Right cardiac atrium (tissue), 5 donors: ENCODE results near the gene ZBTB43. TPM values are rescaled to one million over a fixed set of nuclear protein-coding genes. Genes with fewer than 3 reads are reported as not detected.
A peak's percentile ranks its signal among the peaks of the same experiment; 100 is the strongest.
"Not testable (repeated sequence)": the region's sequence is repeated elsewhere in the genome, so short reads cannot be mapped to it uniquely, and the experiment has no call there.

Source experiments
- ATAC-seq, 2 donors: fragments of 200-7000 bp; cut with Tn5 transposase; one replicate each; pipeline versions ENCODE4 v1.8.0 to v1.9.1; 2020; ENCODE audit warnings: moderate library complexity in 2 of 2, mild to moderate bottlenecking in 1 of 2
- DNase-seq, 3 donors: peaks; one replicate each; pipeline ENCODE4 v3.0.0-alpha.2; 2020
- H3K27ac ChIP-seq: one replicate; pipeline ENCODE4 v1.5.1; 2013; ENCODE audit warnings: mild to moderate bottlenecking, low read length, control low read depth, moderate library complexity
- H3K27me3 ChIP-seq: one replicate; pipeline ENCODE4 v1.6.1; 2013; ENCODE audit not compliant: control insufficient read depth, insufficient read depth
- H3K4me1 ChIP-seq: one replicate; pipeline ENCODE4 v1.6.1; 2013; ENCODE audit warnings: low read length; ENCODE audit not compliant: control insufficient read depth, insufficient read depth
- H3K4me3 ChIP-seq: one replicate; pipeline ENCODE4 v1.5.1; 2013; ENCODE audit warnings: low read length, control low read depth
- H3K9me3 ChIP-seq: one replicate; pipeline ENCODE4 v1.6.1; 2013; ENCODE audit warnings: low read length; ENCODE audit not compliant: control insufficient read depth
- WGBS: extraction: QIAGEN DNeasy Blood & Tissue Kit; methylation state at CpG from one replicate; pipeline ENCODE4 v1.1.7; 2013; 5-methylcytosine and 5-hydroxymethylcytosine counted together
- intact Hi-C, 4 donors: fragments of 100-400 bp; cut with DNase I; formaldehyde crosslinking; loops; one replicate each; pipeline versions ENCODE4 v1.11.0 to v1.14.0; 2022 to 2023
- polyA plus RNA-seq: library from polyadenylated mRNA; stranded (reverse); fragments of 200-250 nt; gene quantifications from one replicate; pipeline ENCODE4 v1.2.3, GENCODE V29; 2013
- total RNA-seq, 4 donors: library from RNA; stranded (reverse); fragmentation: NEBNext Ultra II Directional; extraction: Animal tissue kit (Norgen Biotek cat#: 25700); gene quantifications; one replicate each; pipeline ENCODE4 v1.2.1, GENCODE V29; 2021
- donor health status: healthy with polysubstance abuse.
- donor health status: DM: no; HTN: yes; CAD: no.
- donor health status: DM: no; HTN: no; CAD: no.
- donor health status: DM: no; HTN: yes; CAD: no; lungs with severe emphysema.
- donor health status: DM: yes; HTN: yes; CAD: no.

Gene ZBTB43
- total and polyA plus RNA-seq, 5 donors = 7.5 to 23.4 (median 19.4) TPM

DNA sequence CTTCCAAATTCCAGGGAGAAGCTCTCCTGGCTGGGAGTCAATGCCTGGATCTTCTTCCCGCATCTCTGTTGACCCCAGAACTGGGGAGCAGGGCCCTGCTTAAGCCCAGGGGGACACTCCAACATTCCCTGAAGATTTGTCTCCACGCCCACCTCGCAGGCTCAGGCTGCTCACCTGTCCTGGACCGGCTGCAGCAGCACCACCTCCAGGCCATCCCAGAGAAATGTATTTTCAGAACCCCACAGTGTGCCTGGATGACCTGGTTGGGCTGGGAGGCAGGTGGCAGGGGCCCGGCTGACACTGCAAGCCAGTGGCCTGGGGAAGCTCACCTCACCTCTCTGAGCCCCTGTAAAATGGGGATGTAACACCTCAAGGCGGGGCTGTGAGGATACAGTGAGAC lies 27.1 kb upstream of the ZBTB43 start:
- Histone ChIP-seq H3K4me1 (no peaks in the 10 kb centered on the region), H3K27ac (no peak overlapping the region), H3K4me3 (no peak overlapping the region), H3K9me3 (no peaks in the 10 kb centered on the region), H3K27me3 (no peaks in the 10 kb centered on the region)
- ATAC-seq (no peak), DNase-seq (no peak)
- 30% methylated on average over 6 of the region's 6 CpGs for WGBS
- intact Hi-C loops = loop anchor here in 1 of 4 donors (10.0 kb wide), 1 partner anchor 273 kb away; no protein-coding TSS in a partner anchor

- Histone ChIP-seq H3K27ac (no peak overlapping the region), H3K9me3 (no peaks in the 10 kb centered on the region), H3K4me1 (no peaks in the 10 kb centered on the region), H3K4me3 (no peak overlapping the region), H3K27me3 (no peaks in the 10 kb centered on the region)
- 60% methylated on average over 8 of the region's 8 CpGs for WGBS
- no peak for DNase-seq
- intact Hi-C loops = loop anchor here in 1 of 4 donors (10.0 kb wide), 1 partner anchor 273 kb away; no protein-coding TSS in a partner anchor
- no peak for ATAC-seq
Measured at GRCh38 chr9:126778141-126778540, 26.7 kb upstream of the ZBTB43 start.

GRCh38 chr9:126778696-126779095 lies 26.1 kb upstream of the ZBTB43 start:
- not testable (repeated sequence) for H3K27ac ChIP-seq, ATAC-seq, H3K4me1 ChIP-seq, H3K9me3 ChIP-seq, H3K27me3 ChIP-seq, DNase-seq, H3K4me3 ChIP-seq
- WGBS = 91% methylated on average over 5 of the region's 5 CpGs
- intact Hi-C loops = loop anchor here in 1 of 4 donors (10.0 kb wide), 1 partner anchor 274 kb away; no protein-coding TSS in a partner anchor

DNA sequence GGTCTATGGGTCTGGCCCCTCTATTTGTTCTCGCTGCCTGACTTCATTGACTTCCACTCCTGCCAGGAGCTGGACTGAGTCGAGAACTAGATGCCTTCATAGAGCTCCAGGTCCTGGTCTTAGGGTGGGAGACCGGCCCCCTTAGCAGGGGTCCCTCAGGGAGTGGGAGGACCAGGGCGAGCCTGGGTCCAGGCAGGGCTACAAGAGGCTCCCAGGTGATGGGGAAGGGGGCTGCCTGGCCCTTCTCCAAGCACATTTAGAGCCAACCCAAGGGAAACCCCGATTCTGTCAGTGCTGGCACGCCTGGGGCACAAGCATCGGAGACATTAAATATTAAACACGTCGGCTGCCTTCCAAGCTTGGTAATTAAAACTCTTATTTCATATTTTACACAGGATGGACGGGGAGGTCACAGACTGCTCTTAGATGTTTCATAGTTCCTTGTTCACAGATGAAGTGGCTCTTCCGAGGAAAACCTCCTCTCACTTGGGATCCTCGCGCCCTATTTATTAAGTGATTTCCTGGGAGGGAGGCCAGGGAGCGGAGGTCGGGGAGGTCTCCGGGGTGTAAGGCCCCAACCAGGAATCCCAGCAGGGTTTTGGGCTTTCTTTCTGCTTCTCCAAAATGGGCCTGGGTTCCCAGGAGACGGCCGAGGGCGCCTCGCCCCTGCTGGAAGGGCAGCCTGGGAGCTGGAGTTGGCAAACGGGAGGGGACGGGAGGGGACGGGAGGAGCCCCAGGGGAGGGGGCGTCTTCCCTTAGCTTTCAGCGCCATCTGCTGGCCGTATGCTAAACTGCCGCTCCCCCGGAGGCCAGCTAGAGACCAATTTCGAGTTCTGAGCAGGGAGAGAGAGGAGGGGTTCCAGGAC lies 23.4 kb upstream of the ZBTB43 start:
- WGBS = 28% methylated on average over 29 of the region's 29 CpGs
- Histone ChIP-seq H3K27me3 (no peaks in the 10 kb centered on the region), H3K9me3 (no peaks in the 10 kb centered on the region), H3K4me1 (no peaks in the 10 kb centered on the region), H3K4me3 (no peak overlapping the region), H3K27ac (no peak overlapping the region)
- DNase-seq (peak; percentile 83 to 93 (median 93)), ATAC-seq (peak; percentile 87 to 90)
- intact Hi-C loops = loop anchor here (2.0 to 10.0 kb wide), 8 partner anchors 74 to 287 kb away; partner anchors contain the start of gene LMX1B (in 2 of the 4)

- H3K4me3 ChIP-seq = no peak overlapping the region
- H3K27me3 ChIP-seq = no peaks in the 10 kb centered on the region
- H3K9me3 ChIP-seq = no peaks in the 10 kb centered on the region
- intact Hi-C loops = loop anchor here (5.0 to 10.0 kb wide), 5 partner anchors 75 to 287 kb away; partner anchors contain the start of gene LMX1B (in 2 of the 4)
- ATAC-seq (no peak), DNase-seq (no peak)
- no peak overlapping the region for H3K27ac ChIP-seq
- no peaks in the 10 kb centered on the region for H3K4me1 ChIP-seq
- 41% methylated on average over 4 of the region's 4 CpGs for WGBS
Measured at GRCh38 chr9:126782053-126782388, 22.8 kb upstream of the ZBTB43 start.

GRCh38 chr9:126783949-126784348 lies 20.9 kb upstream of the ZBTB43 start:
- no peak for DNase-seq
- ATAC-seq = peak; percentile 24 to 53
- no peaks in the 10 kb centered on the region for H3K27me3 ChIP-seq
- WGBS = 34% methylated on average over 1 of the region's 1 CpG
- H3K4me3 ChIP-seq = no peak overlapping the region
- no peaks in the 10 kb centered on the region for H3K9me3 ChIP-seq
- H3K27ac ChIP-seq = no peak overlapping the region
- no peaks in the 10 kb centered on the region for H3K4me1 ChIP-seq
- intact Hi-C loops = loop anchor here (5.0 to 10.0 kb wide), 5 partner anchors 77 to 289 kb away; partner anchors contain the start of gene LMX1B (in 2 of the 4)

- Histone ChIP-seq H3K27ac (no peak overlapping the region), H3K9me3 (no peaks in the 10 kb centered on the region), H3K27me3 (no peaks in the 10 kb centered on the region), H3K4me1 (no peaks in the 10 kb centered on the region), H3K4me3 (no peak overlapping the region)
- DNase-seq = no peak
- ATAC-seq = no peak
- 91% methylated on average over 11 of the region's 11 CpGs for WGBS
- intact Hi-C loops = loop anchor here (5.0 to 10.0 kb wide), 5 partner anchors 77 to 290 kb away; partner anchors contain the start of gene LMX1B (in 2 of the 4)
Measured at GRCh38 chr9:126784401-126784800, 20.4 kb upstream of the ZBTB43 start.

- not testable (repeated sequence) for H3K27ac ChIP-seq, ATAC-seq, H3K9me3 ChIP-seq, H3K4me1 ChIP-seq, H3K27me3 ChIP-seq, DNase-seq, H3K4me3 ChIP-seq
- intact Hi-C loops = loop anchor here (5.0 to 10.0 kb wide), 5 partner anchors 78 to 290 kb away; partner anchors contain the start of gene LMX1B (in 2 of the 4)
- WGBS = 85% methylated on average over 6 of the region's 6 CpGs
Measured at GRCh38 chr9:126784841-126785240, 20.0 kb upstream of the ZBTB43 start.

- Histone ChIP-seq H3K27ac (no peak overlapping the region), H3K27me3 (no peaks in the 10 kb centered on the region), H3K9me3 (no peaks in the 10 kb centered on the region), H3K4me1 (no peaks in the 10 kb centered on the region), H3K4me3 (no peak overlapping the region)
- DNase-seq (no peak), ATAC-seq (no peak)
- WGBS = 8% methylated on average over 2 of the region's 2 CpGs
- intact Hi-C loops = loop anchor here in 1 of 4 donors (10.0 kb wide), 2 partner anchors 163 to 293 kb away; no protein-coding TSS in a partner anchor
Measured at GRCh38 chr9:126788046-126788445, 16.8 kb upstream of the ZBTB43 start.

DNA sequence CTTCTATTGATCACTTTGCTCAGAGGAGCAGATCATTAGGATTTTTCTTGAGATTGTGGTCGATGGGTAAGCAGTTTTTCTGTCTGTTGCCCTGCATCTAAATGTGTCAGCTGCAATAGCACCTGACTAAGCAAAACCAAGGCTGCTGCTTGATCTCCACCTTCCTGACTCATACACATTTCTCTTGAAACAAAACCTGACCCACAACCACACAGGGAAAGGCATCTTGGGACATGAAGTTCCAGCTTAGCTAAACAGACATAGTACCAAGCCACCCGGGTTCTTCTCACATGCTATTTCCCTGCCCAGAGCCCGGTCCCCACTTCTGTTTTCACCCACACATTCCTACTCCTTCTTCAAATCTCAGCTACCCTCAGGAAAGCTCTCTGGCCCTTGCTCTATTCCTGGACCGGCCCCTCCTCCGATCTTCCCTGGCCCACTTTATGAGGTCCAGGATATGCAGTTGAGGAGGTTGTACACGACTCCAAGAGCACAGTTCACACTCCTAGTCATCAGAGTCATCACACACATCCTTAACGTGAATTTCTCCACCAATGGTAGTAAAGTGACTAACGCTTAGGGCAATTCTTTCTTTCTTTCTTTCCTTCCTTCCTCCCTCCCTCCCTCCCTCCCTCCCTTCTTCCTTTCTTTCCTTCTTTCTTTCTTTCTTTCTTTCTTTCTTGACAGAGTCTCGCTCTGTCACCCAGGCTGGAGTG lies 16.0 kb upstream of the ZBTB43 start:
- H3K4me3 ChIP-seq = no peak overlapping the region
- intact Hi-C loops = loop anchor here in 1 of 4 donors (10.0 kb wide), 2 partner anchors 164 to 294 kb away; no protein-coding TSS in a partner anchor
- no peaks in the 10 kb centered on the region for H3K27me3 ChIP-seq
- no peak overlapping the region for H3K27ac ChIP-seq
- WGBS = 71% methylated on average over 9 of the region's 9 CpGs
- no peaks in the 10 kb centered on the region for H3K9me3 ChIP-seq
- DNase-seq (no peak), ATAC-seq (no peak)
- no peaks in the 10 kb centered on the region for H3K4me1 ChIP-seq
